B cell (primary cell): ENCODE measurements around the gene HECTD1. TPM values are rescaled to one million over a fixed set of nuclear protein-coding genes. Genes with fewer than 3 reads are reported as not detected.

Experiments used
- ATAC-seq: fragments of 200-7000 bp; cut with Tn5 transposase; one replicate; pipeline ENCODE4 v1.10.0; 2021; ENCODE audit warnings: low read depth, mild to moderate bottlenecking, moderate number of reproducible peaks, moderate library complexity
- CTCF ChIA-PET: fragments of 350-600 bp; sonication (Branson Sonifier 250); formaldehyde crosslinking; loops from one replicate; lab custom pipeline; 2021; ENCODE audit warnings: antibody characterized with exemption, inconsistent platforms; lab: Charles Lee
- POLR2A ChIA-PET: fragments of 350-600 bp; sonication (Branson Sonifier 250); formaldehyde crosslinking; loops from one replicate; lab custom pipeline; 2021; ENCODE audit warnings: antibody characterized with exemption; lab: Charles Lee
- DNase-seq: peaks from one replicate; pipeline ENCODE4 v3.0.0; 2013
- H2AFZ ChIP-seq: 2 replicates; pipeline ENCODE4 v1.6.1; 2012; ENCODE audit warnings: mild to moderate bottlenecking, low read depth, low read length; ENCODE audit not compliant: insufficient read depth, poor library complexity, severe bottlenecking
- H3K27ac ChIP-seq, 2 donors: 1 replicate in 1 of 2; 2 replicates in 1 of 2; pipeline ENCODE4 v1.5.1; 2012 to 2013; ENCODE audit warnings: low read length in 2 of 2, mild to moderate bottlenecking in 2 of 2, moderate library complexity in 1 of 2
- H3K27me3 ChIP-seq, 4 experiments: fragments of 200-600 bp in 1 of 4; sonication (generic) in 1 of 4; replicated peaks in 1 of 4; 1 replicate in 2 of 4; 2 replicates in 2 of 4; pipeline versions ENCODE4 v1.6.1 to v1.7.0; 2013 to 2016; ENCODE audit warnings: low read length in 3 of 4, mild to moderate bottlenecking in 2 of 4, mixed read lengths in 1 of 4, moderate library complexity in 1 of 4; ENCODE audit not compliant: insufficient read depth in 4 of 4, control insufficient read depth in 3 of 4; ENCODE audit errors: control extremely low read depth in 1 of 4
- H3K36me3 ChIP-seq, 2 experiments: replicated peaks in 1 of 2; 1 replicate in 1 of 2; 2 replicates in 1 of 2; pipeline versions ENCODE4 v1.6.1 to v1.7.1; 2013; ENCODE audit warnings: low read length in 1 of 2; ENCODE audit not compliant: insufficient read depth in 2 of 2, control insufficient read depth in 1 of 2; ENCODE audit errors: control extremely low read depth in 1 of 2, extremely low read depth in 1 of 2
- H3K4me1 ChIP-seq, 2 donors: fragments of 200-600 bp in 1 of 2; sonication (generic) in 1 of 2; 1 replicate in 1 of 2; 2 replicates in 1 of 2; pipeline versions ENCODE4 v1.5.1 to v1.6.1; 2013 to 2017; ENCODE audit warnings: low read length in 2 of 2; ENCODE audit not compliant: control insufficient read depth in 2 of 2, insufficient read depth in 2 of 2
- H3K4me2 ChIP-seq: replicated peaks from 2 replicates; pipeline ENCODE3; 2012; ENCODE audit warnings: mild to moderate bottlenecking, low read depth, low read length; ENCODE audit not compliant: poor library complexity, severe bottlenecking
- H3K4me3 ChIP-seq, 5 experiments: fragments of 200-600 bp in 1 of 5; sonication (generic) in 1 of 5; 1 replicate in 3 of 5; 2 replicates in 2 of 5; pipeline versions ENCODE4 v1.5.1 to v1.7.0; 2011 to 2016; ENCODE audit warnings: low read length in 4 of 5, mild to moderate bottlenecking in 4 of 5, low read depth in 2 of 5, control low read depth in 1 of 5, moderate library complexity in 1 of 5; ENCODE audit not compliant: insufficient read depth in 1 of 5; ENCODE audit errors: control extremely low read depth in 1 of 5, extremely low read depth in 1 of 5
- H3K79me2 ChIP-seq: fragments of 200-600 bp; sonication (generic); one replicate; pipeline ENCODE4 v1.6.0; 2016; ENCODE audit warnings: low read length; ENCODE audit not compliant: control insufficient read depth, insufficient read depth
- H3K9ac ChIP-seq: fragments of 200-600 bp; sonication (generic); 2 replicates; pipeline ENCODE4 v1.6.1; 2017; ENCODE audit warnings: mild to moderate bottlenecking, low read length, moderate library complexity
- H3K9me3 ChIP-seq, 3 donors: one replicate each; pipeline versions ENCODE4 v1.6.1 to v1.7.1; 2013; ENCODE audit warnings: low read length in 2 of 3; ENCODE audit not compliant: control insufficient read depth in 2 of 3, insufficient read depth in 1 of 3; ENCODE audit errors: control extremely low read depth in 1 of 3
- H4K20me1 ChIP-seq: 2 replicates; pipeline ENCODE4 v1.6.0; 2012; ENCODE audit warnings: mild to moderate bottlenecking, low read length; ENCODE audit not compliant: insufficient read depth, control insufficient read depth, poor library complexity, severe bottlenecking
- H3K27ac Mint-ChIP-seq: one replicate; pipeline ENCODE4 v1.8.0; 2021; ENCODE audit warnings: mixed read lengths
- H3K27me3 Mint-ChIP-seq: one replicate; pipeline ENCODE4 v1.8.0; 2021; ENCODE audit warnings: mixed read lengths
- H3K4me1 Mint-ChIP-seq: one replicate; pipeline ENCODE4 v1.8.0; 2021; ENCODE audit warnings: mixed read lengths
- H3K4me3 Mint-ChIP-seq: one replicate; pipeline ENCODE4 v1.8.0; 2021; ENCODE audit warnings: mixed read lengths
- H3K9me3 Mint-ChIP-seq: one replicate; pipeline ENCODE4 v1.8.0; 2022; ENCODE audit warnings: mixed read lengths; ENCODE audit not compliant: insufficient read depth
- EZH2 ChIP-seq: IDR thresholded peaks from 2 replicates; pipeline ENCODE4 v1.6.1; 2012; ENCODE audit warnings: borderline replicate concordance, low read depth, mild to moderate bottlenecking, moderate library complexity, low read length; ENCODE audit not compliant: insufficient read depth, poor library complexity, severe bottlenecking
- WGBS: methylation state at CpG from one replicate; pipeline ENCODE4 v1.1.5; 2013; ENCODE audit warnings: missing lambda C conversion rate; ENCODE audit not compliant: insufficient coverage; 5-methylcytosine and 5-hydroxymethylcytosine counted together
- intact Hi-C: fragments of 100-400 bp; cut with micrococcal nuclease; formaldehyde crosslinking; loops from one replicate; pipeline ENCODE4 v1.10.0; 2022
- polyA plus RNA-seq: library from polyadenylated mRNA; depleted of rRNA; stranded (reverse); fragments of >200 nt; gene quantifications from 2 replicates; pipeline ENCODE4 v1.2.3, GENCODE V29; 2012
- total RNA-seq, 2 donors: library from RNA; stranded (reverse); fragments of 120-200 nt in 1 of 2; gene quantifications; 1 replicate in 1 of 2; 2 replicates in 1 of 2; pipeline versions ENCODE4 v1.2.3 to v1.2.4, GENCODE V29; 2013 to 2022
- TF ChIP-seq, protein P1 (sequence below): fragments of 200-600 bp; IDR thresholded peaks from one replicate; pipeline ENCODE4 v1.8.0; 2022; ENCODE audit warnings: antibody characterized with exemption, mild to moderate bottlenecking

The HECTD1 gene
- total and polyA plus RNA-seq, 2 donors (not counting 1 experiment from before 2014, with no cell fraction given) = 63.1 to 184 TPM

DNA sequence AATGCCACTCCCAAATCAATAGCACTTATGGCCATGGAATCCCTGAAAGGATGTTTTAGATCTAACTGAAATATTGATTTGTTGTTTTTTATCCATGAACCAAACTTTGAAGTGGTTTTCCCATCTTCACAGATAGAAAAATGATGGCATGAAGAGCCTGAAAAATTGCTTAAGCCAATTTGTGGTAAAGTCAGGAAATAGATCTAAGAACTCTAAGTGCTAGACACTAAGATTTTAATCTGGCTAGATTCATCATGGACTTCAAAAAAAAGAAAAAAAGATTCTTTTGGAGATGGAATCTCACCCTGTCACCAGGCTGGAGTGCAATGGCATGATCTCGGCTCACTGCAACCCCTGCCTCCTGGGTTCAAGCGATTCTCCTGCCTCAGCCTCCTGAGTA, 136.4 kb downstream of the HECTD1 start:
- CTCF ChIA-PET = no interaction called here
- H3K27ac Mint-ChIP-seq = no peak overlapping the region
- 100% methylated on average over 2 of the region's 2 CpGs for WGBS

DNA sequence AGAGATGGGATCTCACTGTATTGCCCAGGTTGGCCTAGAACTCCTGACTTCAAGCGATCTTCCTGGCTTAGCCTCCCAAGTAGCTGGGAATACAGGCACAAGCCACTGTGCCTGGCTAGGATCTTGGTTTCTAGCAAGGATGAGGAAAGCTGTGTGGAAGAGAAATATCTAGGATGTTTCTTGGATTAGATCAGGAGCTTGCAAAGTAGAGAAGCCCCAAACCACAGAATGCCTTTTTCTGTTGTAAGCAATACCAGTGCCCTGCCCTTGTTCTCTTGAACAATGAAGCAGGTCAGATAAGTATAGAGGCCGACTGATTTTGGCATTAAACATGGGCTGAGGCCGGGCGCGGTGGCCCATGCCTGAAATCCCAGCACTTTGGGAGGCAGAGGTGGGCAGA, 137.2 kb downstream of the HECTD1 start:
- Histone ChIP-seq H3K36me3 (peaks cover 5 to 15% of the 10 kb centered on the region in 2 experiments), H3K9me3 (no peaks in the 10 kb centered on the region), H3K9ac (no peak overlapping the region), H3K27ac (no peak overlapping the region), H2AFZ (no peak overlapping the region), H3K27me3 (no peaks in the 10 kb centered on the region), H3K4me3 (no peak overlapping the region), H4K20me1 (no peaks in the 10 kb centered on the region), H3K4me2 (no peak overlapping the region), H3K79me2 (no peaks in the 10 kb centered on the region), H3K4me1 (no peaks in the 10 kb centered on the region)
- no peak overlapping the region for H3K27ac Mint-ChIP-seq
- intact Hi-C loops = no loop called here
- ChIA-PET POLR2A (no interaction called here), CTCF (interaction anchor here (1.5 kb wide), 1 partner anchor 32 kb away, joined by 3 read pairs; no protein-coding TSS in a partner anchor)
- DNase-seq (no peak), ATAC-seq (no peak)
- TF ChIP-seq EZH2 = no peak
- TF ChIP-seq, protein P1, sequence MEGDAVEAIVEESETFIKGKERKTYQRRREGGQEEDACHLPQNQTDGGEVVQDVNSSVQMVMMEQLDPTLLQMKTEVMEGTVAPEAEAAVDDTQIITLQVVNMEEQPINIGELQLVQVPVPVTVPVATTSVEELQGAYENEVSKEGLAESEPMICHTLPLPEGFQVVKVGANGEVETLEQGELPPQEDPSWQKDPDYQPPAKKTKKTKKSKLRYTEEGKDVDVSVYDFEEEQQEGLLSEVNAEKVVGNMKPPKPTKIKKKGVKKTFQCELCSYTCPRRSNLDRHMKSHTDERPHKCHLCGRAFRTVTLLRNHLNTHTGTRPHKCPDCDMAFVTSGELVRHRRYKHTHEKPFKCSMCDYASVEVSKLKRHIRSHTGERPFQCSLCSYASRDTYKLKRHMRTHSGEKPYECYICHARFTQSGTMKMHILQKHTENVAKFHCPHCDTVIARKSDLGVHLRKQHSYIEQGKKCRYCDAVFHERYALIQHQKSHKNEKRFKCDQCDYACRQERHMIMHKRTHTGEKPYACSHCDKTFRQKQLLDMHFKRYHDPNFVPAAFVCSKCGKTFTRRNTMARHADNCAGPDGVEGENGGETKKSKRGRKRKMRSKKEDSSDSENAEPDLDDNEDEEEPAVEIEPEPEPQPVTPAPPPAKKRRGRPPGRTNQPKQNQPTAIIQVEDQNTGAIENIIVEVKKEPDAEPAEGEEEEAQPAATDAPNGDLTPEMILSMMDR = no peak
- peaks cover 4% of the 10 kb centered on the region for H3K9me3 Mint-ChIP-seq
- H3K4me3 Mint-ChIP-seq = no peak overlapping the region
- H3K4me1 Mint-ChIP-seq = no peaks in the 10 kb centered on the region
- WGBS = 100% methylated on average over 1 of the region's 5 CpGs
- H3K27me3 Mint-ChIP-seq = no peaks in the 10 kb centered on the region

More for the DNA sequence above, 136.4 kb downstream of the HECTD1 start:
- Histone ChIP-seq H3K4me1 (no peaks in the 10 kb centered on the region), H3K4me2 (no peak overlapping the region), H3K9ac (no peak overlapping the region), H3K27me3 (no peaks in the 10 kb centered on the region), H4K20me1 (no peaks in the 10 kb centered on the region), H2AFZ (no peak overlapping the region), H3K4me3 (no peak overlapping the region), H3K36me3 (peaks cover 5 to 15% of the 10 kb centered on the region in 2 experiments), H3K27ac (no peak overlapping the region), H3K79me2 (no peaks in the 10 kb centered on the region), H3K9me3 (no peaks in the 10 kb centered on the region)
- POLR2A ChIA-PET = no interaction called here
- intact Hi-C loops = no loop called here
- DNase-seq = no peak
- Mint-ChIP-seq H3K4me3 (no peak overlapping the region), H3K9me3 (peaks cover 4% of the 10 kb centered on the region), H3K4me1 (no peaks in the 10 kb centered on the region), H3K27me3 (no peaks in the 10 kb centered on the region)
- TF ChIP-seq EZH2 = no peak
- TF ChIP-seq, protein P1 = no peak
- ATAC-seq = no peak
